NCI-H146 (cell line): ENCODE measurements around the gene UGT2B7.

Source experiments
- DNase-seq: peaks from one replicate; lab custom pipeline; 2025; lab: John Stamatoyannopoulos, UW

UGT2B7 gene

GRCh38 chr4:69156913-69157312 is 60.6 kb downstream of the UGT2B7 start:
- no peak for DNase-seq
